HCT116 (cell line): ENCODE data around the gene NARF.

Experiments
- EZH2 ChIP-seq: fragments of 200-600 bp; sonication (generic); IDR thresholded peaks from 2 replicates; pipeline ENCODE4 v1.6.1; 2017; ENCODE audit warnings: antibody characterized with exemption, mixed run types
- POLR2A ChIP-seq: IDR thresholded peaks from 2 replicates; pipeline ENCODE4 v1.7.0; 2011; ENCODE audit warnings: borderline replicate concordance; ENCODE audit not compliant: insufficient read depth, insufficient read length; ENCODE audit errors: extremely low read depth
- TF ChIP-seq, protein P1 (sequence below): IDR thresholded peaks from 2 replicates; pipeline ENCODE4 v1.6.1; 2011; ENCODE audit warnings: mild to moderate bottlenecking, low read length, moderate library complexity; ENCODE audit not compliant: insufficient replicate concordance; ENCODE audit errors: extremely low read depth
- TF ChIP-seq, protein P2 (sequence below), 3 experiments: fragments of 200-600 bp in 1 of 3; sonication (generic) in 1 of 3; IDR thresholded peaks in 2 of 3; conservative IDR thresholded peaks in 1 of 3; 2 replicates each; pipeline ENCODE4 v1.5.1; 2012 to 2017; ENCODE audit warnings: low read depth in 2 of 3, low read length in 2 of 3, antibody characterized with exemption in 1 of 3, borderline replicate concordance in 1 of 3, control low read depth in 1 of 3, mild to moderate bottlenecking in 1 of 3, mixed read lengths in 1 of 3, mixed run types in 1 of 3, moderate library complexity in 1 of 3; ENCODE audit not compliant: insufficient read depth in 1 of 3

DNA sequence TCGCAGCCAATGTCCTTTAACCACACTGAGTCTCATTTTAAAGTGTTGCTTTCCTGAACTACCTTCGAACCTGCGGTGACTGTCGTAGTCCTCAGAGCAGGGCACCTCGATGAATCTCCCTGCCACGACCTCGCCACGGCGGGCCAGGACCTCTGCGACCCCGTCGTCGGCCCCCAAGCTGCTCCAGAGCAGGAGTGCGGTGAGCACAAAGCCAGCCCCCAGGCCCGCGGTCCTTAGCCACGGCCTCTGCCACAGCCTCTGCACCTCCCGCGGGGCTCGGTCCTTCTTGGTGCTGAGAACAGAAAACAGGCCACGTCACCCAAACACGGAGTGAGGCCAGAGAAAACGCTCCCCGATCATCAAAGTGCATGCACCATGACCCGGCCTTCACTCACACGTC is 43.2 kb upstream of the NARF start:
- TF ChIP-seq, protein P1, sequence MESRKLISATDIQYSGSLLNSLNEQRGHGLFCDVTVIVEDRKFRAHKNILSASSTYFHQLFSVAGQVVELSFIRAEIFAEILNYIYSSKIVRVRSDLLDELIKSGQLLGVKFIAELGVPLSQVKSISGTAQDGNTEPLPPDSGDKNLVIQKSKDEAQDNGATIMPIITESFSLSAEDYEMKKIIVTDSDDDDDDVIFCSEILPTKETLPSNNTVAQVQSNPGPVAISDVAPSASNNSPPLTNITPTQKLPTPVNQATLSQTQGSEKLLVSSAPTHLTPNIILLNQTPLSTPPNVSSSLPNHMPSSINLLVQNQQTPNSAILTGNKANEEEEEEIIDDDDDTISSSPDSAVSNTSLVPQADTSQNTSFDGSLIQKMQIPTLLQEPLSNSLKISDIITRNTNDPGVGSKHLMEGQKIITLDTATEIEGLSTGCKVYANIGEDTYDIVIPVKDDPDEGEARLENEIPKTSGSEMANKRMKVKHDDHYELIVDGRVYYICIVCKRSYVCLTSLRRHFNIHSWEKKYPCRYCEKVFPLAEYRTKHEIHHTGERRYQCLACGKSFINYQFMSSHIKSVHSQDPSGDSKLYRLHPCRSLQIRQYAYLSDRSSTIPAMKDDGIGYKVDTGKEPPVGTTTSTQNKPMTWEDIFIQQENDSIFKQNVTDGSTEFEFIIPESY, result no peak
- TF ChIP-seq POLR2A (no peak), EZH2 (no peak)
- TF ChIP-seq, protein P2, sequence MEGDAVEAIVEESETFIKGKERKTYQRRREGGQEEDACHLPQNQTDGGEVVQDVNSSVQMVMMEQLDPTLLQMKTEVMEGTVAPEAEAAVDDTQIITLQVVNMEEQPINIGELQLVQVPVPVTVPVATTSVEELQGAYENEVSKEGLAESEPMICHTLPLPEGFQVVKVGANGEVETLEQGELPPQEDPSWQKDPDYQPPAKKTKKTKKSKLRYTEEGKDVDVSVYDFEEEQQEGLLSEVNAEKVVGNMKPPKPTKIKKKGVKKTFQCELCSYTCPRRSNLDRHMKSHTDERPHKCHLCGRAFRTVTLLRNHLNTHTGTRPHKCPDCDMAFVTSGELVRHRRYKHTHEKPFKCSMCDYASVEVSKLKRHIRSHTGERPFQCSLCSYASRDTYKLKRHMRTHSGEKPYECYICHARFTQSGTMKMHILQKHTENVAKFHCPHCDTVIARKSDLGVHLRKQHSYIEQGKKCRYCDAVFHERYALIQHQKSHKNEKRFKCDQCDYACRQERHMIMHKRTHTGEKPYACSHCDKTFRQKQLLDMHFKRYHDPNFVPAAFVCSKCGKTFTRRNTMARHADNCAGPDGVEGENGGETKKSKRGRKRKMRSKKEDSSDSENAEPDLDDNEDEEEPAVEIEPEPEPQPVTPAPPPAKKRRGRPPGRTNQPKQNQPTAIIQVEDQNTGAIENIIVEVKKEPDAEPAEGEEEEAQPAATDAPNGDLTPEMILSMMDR (IDR thresholded peaks at IDR 0.05 in 2 of 3, conservative IDR thresholded peaks at IDR 0.05 in 1 of 3; ENCODE audit: borderline replicate concordance in 1 of 3, insufficient read depth in 1 of 3, low read depth in 2 of 3, low read length in 2 of 3), result no peak
